GM12878 (cell line): ENCODE results near the gene ETV1. TPM values are rescaled to one million over a fixed set of nuclear protein-coding genes. Genes with fewer than 3 reads are reported as not detected.

Source experiments
- ATAC-seq: fragments of 200-7000 bp; cut with Tn5 transposase; 3 replicates; pipeline ENCODE4 v1.9.1; 2020; ENCODE audit warnings: mild to moderate bottlenecking, moderate library complexity
- BruUV-seq: library from RNA; stranded (reverse); fragments of 400-500 nt; replicated peaks from 2 replicates; lab custom pipeline; 2021; lab: Mats Ljungman, UMichigan
- CTCF ChIA-PET: fragments of 300-600 bp; sonication (Branson Sonifier 250); formaldehyde crosslinking; extraction: SDS; loops from one replicate; lab custom pipeline; 2021; ENCODE audit warnings: inconsistent platforms; lab: Yijun Ruan, JAX
- POLR2A ChIA-PET: fragments of 350-600 bp; formaldehyde crosslinking; extraction: SDS; loops from one replicate; lab custom pipeline; 2021; ENCODE audit warnings: inconsistent platforms; lab: Charles Lee
- RAD21 ChIA-PET: fragments of 300-600 bp; sonication (Branson Sonifier 250); formaldehyde crosslinking; loops from one replicate; lab custom pipeline; 2023; ENCODE audit warnings: antibody characterized with exemption; ENCODE audit not compliant: unreplicated experiment; lab: Charles Lee
- SMC1A ChIA-PET: fragments of 300-600 bp; sonication (Branson Sonifier 250); formaldehyde crosslinking; loops from one replicate; lab custom pipeline; 2023; ENCODE audit not compliant: unreplicated experiment, uncharacterized antibody; lab: Charles Lee
- DNase-seq: peaks from one replicate; pipeline ENCODE4 v3.0.0-alpha.2; 2011; ENCODE audit warnings: low read depth, low spot score
- FAIRE-seq: peaks from 3 replicates; lab custom pipeline; 2011; peaks lifted over from hg19 to GRCh38; lab: Jason Lieb, UNC
- H2AFZ ChIP-seq: 2 replicates; pipeline ENCODE4 v1.6.0; 2011; ENCODE audit warnings: low read depth, low read length, control low read depth; ENCODE audit not compliant: control insufficient read depth
- H3K27ac ChIP-seq: 2 replicates; pipeline ENCODE4 v1.5.1; 2011; ENCODE audit warnings: control low read depth; ENCODE audit not compliant: control insufficient read depth, insufficient read depth
- H3K27me3 ChIP-seq, 2 experiments: replicated peaks in 1 of 2; 2 replicates each; pipeline versions ENCODE4 v1.6.0 to v1.6.1; 2011; ENCODE audit warnings: low read length in 1 of 2; ENCODE audit not compliant: control insufficient read depth in 2 of 2, insufficient read depth in 2 of 2
- H3K36me3 ChIP-seq, 2 experiments: 2 replicates each; pipeline ENCODE4 v1.5.1; 2011; ENCODE audit warnings: low read length in 1 of 2; ENCODE audit not compliant: control insufficient read depth in 2 of 2, insufficient read depth in 2 of 2
- H3K4me1 ChIP-seq: 2 replicates; pipeline ENCODE4 v1.6.1; 2011; ENCODE audit warnings: mild to moderate bottlenecking, low read length, moderate library complexity, mixed read lengths; ENCODE audit not compliant: control insufficient read depth, insufficient read depth
- H3K4me2 ChIP-seq: 2 replicates; pipeline ENCODE4 v1.6.0; 2011; ENCODE audit warnings: control low read depth; ENCODE audit not compliant: control insufficient read depth, insufficient read depth
- H3K4me3 ChIP-seq: fragments of 200-600 bp; sonication (generic); 2 replicates; pipeline ENCODE4 v1.5.1; 2016
- H3K79me2 ChIP-seq: 2 replicates; pipeline ENCODE4 v1.6.0; 2011; ENCODE audit warnings: low read length; ENCODE audit not compliant: control insufficient read depth, insufficient read depth
- H3K9ac ChIP-seq: 2 replicates; pipeline ENCODE4 v1.8.0; 2011; ENCODE audit warnings: low read length, control low read depth, mixed read lengths; ENCODE audit not compliant: control insufficient read depth, insufficient read depth
- H3K9me3 ChIP-seq: replicated peaks from 3 replicates; pipeline ENCODE4 v1.5.1; 2011; ENCODE audit warnings: mild to moderate bottlenecking, low read length; ENCODE audit not compliant: control insufficient read depth, insufficient read depth
- H4K20me1 ChIP-seq: 2 replicates; pipeline ENCODE4 v1.6.0; 2011; ENCODE audit not compliant: control insufficient read depth, insufficient read depth
- BHLHE40 ChIP-seq, 2 experiments: fragments of 450-650 bp in 1 of 2; IDR thresholded peaks; 2 replicates each; pipeline ENCODE4 v1.6.1; 2011 to 2017; ENCODE audit warnings: low read depth in 2 of 2, borderline replicate concordance in 1 of 2, improper control_type of control experiment in 1 of 2, low read length in 1 of 2, mild to moderate bottlenecking in 1 of 2
- CHD4 ChIP-seq: fragments of 200-600 bp; sonication (generic); IDR thresholded peaks from 2 replicates; pipeline ENCODE4 v1.6.1; 2016; ENCODE audit warnings: mild to moderate bottlenecking
- GABPA ChIP-seq: IDR thresholded peaks from 2 replicates; pipeline ENCODE4 v1.6.1; 2014; ENCODE audit warnings: antibody characterized with exemption, low read depth, mild to moderate bottlenecking, inconsistent platforms
- MEF2A ChIP-seq: IDR thresholded peaks from 2 replicates; pipeline ENCODE4 v1.6.1; 2011; ENCODE audit warnings: low read depth, mild to moderate bottlenecking, low read length, moderate library complexity; ENCODE audit not compliant: insufficient read depth
- NR2F1 ChIP-seq: fragments of 450-650 bp; conservative IDR thresholded peaks from 2 replicates; pipeline ENCODE4 v1.6.1; 2017; ENCODE audit warnings: mild to moderate bottlenecking
- PML ChIP-seq: IDR thresholded peaks from 2 replicates; pipeline ENCODE4 v1.6.1; 2012; ENCODE audit warnings: low read length, inconsistent platforms
- POLR2AphosphoS5 ChIP-seq: IDR thresholded peaks from 2 replicates; pipeline ENCODE4 v1.6.1; 2011; ENCODE audit warnings: mild to moderate bottlenecking, low read length, inconsistent platforms
- POU2F2 ChIP-seq: IDR thresholded peaks from 3 replicates; pipeline ENCODE4 v1.6.1; 2011; ENCODE audit warnings: low read depth, mild to moderate bottlenecking, low read length, borderline replicate concordance
- SMARCA5 ChIP-seq: fragments of 450-650 bp; IDR thresholded peaks from 2 replicates; pipeline ENCODE4 v1.6.1; 2017; ENCODE audit warnings: mild to moderate bottlenecking
- SREBF1 ChIP-seq: IDR thresholded peaks from 2 replicates; pipeline ENCODE4 v1.6.1; 2012; ENCODE audit warnings: mild to moderate bottlenecking, low read length
- SUZ12 ChIP-seq: fragments of 200-600 bp; sonication (generic); IDR thresholded peaks from one replicate; pipeline ENCODE4 v1.6.1; 2018; ENCODE audit warnings: antibody characterized with exemption, mild to moderate bottlenecking; ENCODE audit not compliant: unreplicated experiment
- TCF12 ChIP-seq: IDR thresholded peaks from 2 replicates; pipeline ENCODE4 v1.6.1; 2011; ENCODE audit warnings: low read depth, mild to moderate bottlenecking, low read length
- WGBS: methylation state at CpG from one replicate; pipeline ENCODE4 v1.1.6; 2016; ENCODE audit warnings: low lambda C conversion rate; ENCODE audit not compliant: insufficient replicate concordance, insufficient coverage; ENCODE audit errors: missing lambda C conversion rate; 5-methylcytosine and 5-hydroxymethylcytosine counted together
- in situ Hi-C: fragments of 300-500 bp; cut with MboI; formaldehyde crosslinking; loops from 9 replicates; pipeline ENCODE4 v1.14.3; 2018; ENCODE audit warnings: mixed read lengths
- intact Hi-C: fragments of 100-400 bp; cut with micrococcal nuclease; formaldehyde crosslinking; loops from one replicate; pipeline ENCODE4 v1.14.2; 2022; ENCODE audit not compliant: unreplicated experiment
- polyA plus RNA-seq, 11 experiments: library from polyadenylated mRNA; depleted of rRNA in 4 of 11; unstranded in 6 of 11; stranded (reverse) in 5 of 11; fragments of >200 nt; fragmentation: Nextera tagmentation in 4 of 11; fragmentation: Illumina TruSeq in 1 of 11; extraction: Ambion mirVana in 4 of 11; extraction: Trizol in 1 of 11; gene quantifications; 1 replicate in 1 of 11; 2 replicates in 10 of 11; pipeline versions ENCODE4 v1.2.1 to v1.2.3, GENCODE V29; 2011 to 2016; ENCODE audit warnings: inconsistent platforms in 2 of 11, missing spikeins in 2 of 11, low read depth in 1 of 11
- total RNA-seq, 4 experiments: library from RNA; depleted of rRNA in 3 of 4; stranded (reverse); fragments of >200 nt in 3 of 4; fragmentation: Illumina TruSeq in 1 of 4; extraction: Trizol in 1 of 4; gene quantifications; 2 replicates each; pipeline versions ENCODE4 v1.2.1 to v1.2.3, GENCODE V29; 2013 to 2021
- TF ChIP-seq, protein P1 (sequence below): fragments of 450-650 bp; IDR thresholded peaks from 2 replicates; pipeline ENCODE4 v1.6.1; 2017; ENCODE audit warnings: borderline replicate concordance
- TF ChIP-seq, protein P2 (sequence below): fragments of 450-650 bp; IDR thresholded peaks from 2 replicates; pipeline ENCODE4 v1.6.1; 2017; ENCODE audit warnings: antibody characterized with exemption, mild to moderate bottlenecking, moderate library complexity
- TF ChIP-seq, protein P3 (sequence below): IDR thresholded peaks from 2 replicates; pipeline ENCODE4 v1.6.1; 2012; ENCODE audit warnings: low read depth, low read length, improper control_type of control experiment
- TF ChIP-seq, protein P4 (sequence below): fragments of 450-650 bp; formaldehyde crosslinking; IDR thresholded peaks from 2 replicates; pipeline ENCODE4 v1.4.0; 2020; ENCODE audit warnings: mild to moderate bottlenecking, moderate library complexity

ETV1 gene
- total and polyA plus RNA-seq, 10 of the 15 experiments (the other 5 are each of a cell fraction or from before 2014, with no cell fraction given): 0.03 to 9.3 (median 0.16) TPM; not detected in 4

DNA sequence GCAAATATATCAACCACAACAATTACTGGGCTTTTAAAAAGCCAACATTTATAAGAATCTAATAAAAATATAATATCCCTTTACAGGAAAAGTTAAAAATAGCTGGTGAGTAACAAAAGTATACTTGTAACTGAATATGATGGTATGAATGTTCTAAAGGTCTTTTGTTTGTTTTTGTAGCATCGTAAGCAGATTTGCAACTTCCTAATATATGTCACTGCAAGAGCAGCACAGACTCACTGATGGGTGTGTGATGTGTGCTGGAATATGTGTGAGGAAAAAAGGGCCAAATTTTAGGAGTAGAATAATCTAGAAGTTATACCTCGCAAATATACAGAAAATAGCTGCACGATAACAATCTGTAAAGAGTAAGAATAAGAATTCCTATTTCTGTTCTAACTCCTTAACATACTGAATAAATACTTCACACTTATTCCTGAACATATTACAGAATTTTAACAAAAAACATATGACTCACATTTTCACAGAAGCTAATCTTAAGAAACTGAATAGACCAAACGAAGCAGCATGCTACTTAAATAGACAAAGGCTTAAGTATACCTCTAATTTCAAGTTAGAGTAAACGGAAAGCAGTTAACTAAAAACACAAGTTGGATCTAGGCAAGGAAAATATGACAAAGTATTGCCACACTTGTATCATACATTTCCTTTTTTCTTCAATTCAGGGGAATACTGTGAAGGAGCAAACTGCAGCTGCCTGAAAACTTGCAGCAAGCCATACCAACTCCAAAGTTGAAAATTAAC lies 9.6 kb downstream of the ETV1 start:
- POLR2A ChIA-PET: interaction anchor here (1.8 kb wide), 1 partner anchor 10 kb away, joined by 6 read pairs; the partner anchor contains the start of gene ETV1
- no peak for TF ChIP-seq NR2F1
- TF ChIP-seq, protein P1, sequence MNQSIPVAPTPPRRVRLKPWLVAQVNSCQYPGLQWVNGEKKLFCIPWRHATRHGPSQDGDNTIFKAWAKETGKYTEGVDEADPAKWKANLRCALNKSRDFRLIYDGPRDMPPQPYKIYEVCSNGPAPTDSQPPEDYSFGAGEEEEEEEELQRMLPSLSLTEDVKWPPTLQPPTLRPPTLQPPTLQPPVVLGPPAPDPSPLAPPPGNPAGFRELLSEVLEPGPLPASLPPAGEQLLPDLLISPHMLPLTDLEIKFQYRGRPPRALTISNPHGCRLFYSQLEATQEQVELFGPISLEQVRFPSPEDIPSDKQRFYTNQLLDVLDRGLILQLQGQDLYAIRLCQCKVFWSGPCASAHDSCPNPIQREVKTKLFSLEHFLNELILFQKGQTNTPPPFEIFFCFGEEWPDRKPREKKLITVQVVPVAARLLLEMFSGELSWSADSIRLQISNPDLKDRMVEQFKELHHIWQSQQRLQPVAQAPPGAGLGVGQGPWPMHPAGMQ: no peak
- TF ChIP-seq PML: no peak
- no peak for TF ChIP-seq CHD4
- TF ChIP-seq, protein P2, sequence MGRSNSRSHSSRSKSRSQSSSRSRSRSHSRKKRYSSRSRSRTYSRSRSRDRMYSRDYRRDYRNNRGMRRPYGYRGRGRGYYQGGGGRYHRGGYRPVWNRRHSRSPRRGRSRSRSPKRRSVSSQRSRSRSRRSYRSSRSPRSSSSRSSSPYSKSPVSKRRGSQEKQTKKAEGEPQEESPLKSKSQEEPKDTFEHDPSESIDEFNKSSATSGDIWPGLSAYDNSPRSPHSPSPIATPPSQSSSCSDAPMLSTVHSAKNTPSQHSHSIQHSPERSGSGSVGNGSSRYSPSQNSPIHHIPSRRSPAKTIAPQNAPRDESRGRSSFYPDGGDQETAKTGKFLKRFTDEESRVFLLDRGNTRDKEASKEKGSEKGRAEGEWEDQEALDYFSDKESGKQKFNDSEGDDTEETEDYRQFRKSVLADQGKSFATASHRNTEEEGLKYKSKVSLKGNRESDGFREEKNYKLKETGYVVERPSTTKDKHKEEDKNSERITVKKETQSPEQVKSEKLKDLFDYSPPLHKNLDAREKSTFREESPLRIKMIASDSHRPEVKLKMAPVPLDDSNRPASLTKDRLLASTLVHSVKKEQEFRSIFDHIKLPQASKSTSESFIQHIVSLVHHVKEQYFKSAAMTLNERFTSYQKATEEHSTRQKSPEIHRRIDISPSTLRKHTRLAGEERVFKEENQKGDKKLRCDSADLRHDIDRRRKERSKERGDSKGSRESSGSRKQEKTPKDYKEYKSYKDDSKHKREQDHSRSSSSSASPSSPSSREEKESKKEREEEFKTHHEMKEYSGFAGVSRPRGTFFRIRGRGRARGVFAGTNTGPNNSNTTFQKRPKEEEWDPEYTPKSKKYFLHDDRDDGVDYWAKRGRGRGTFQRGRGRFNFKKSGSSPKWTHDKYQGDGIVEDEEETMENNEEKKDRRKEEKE: no peak
- TF ChIP-seq, protein P3, sequence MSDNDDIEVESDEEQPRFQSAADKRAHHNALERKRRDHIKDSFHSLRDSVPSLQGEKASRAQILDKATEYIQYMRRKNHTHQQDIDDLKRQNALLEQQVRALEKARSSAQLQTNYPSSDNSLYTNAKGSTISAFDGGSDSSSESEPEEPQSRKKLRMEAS: no peak
- TF ChIP-seq GABPA: no peak
- no peak for TF ChIP-seq POLR2AphosphoS5
- TF ChIP-seq BHLHE40 (IDR thresholded peaks at IDR 0.05; ENCODE audit: borderline replicate concordance in 1 of 2, low read depth in 2 of 2, low read length in 1 of 2): no peak
- no peak for TF ChIP-seq SREBF1
- no peak for TF ChIP-seq MEF2A
- TF ChIP-seq TCF12: no peak
- no peak for TF ChIP-seq SUZ12
- no peak for TF ChIP-seq SMARCA5
- TF ChIP-seq POU2F2: no peak
- TF ChIP-seq, protein P4, sequence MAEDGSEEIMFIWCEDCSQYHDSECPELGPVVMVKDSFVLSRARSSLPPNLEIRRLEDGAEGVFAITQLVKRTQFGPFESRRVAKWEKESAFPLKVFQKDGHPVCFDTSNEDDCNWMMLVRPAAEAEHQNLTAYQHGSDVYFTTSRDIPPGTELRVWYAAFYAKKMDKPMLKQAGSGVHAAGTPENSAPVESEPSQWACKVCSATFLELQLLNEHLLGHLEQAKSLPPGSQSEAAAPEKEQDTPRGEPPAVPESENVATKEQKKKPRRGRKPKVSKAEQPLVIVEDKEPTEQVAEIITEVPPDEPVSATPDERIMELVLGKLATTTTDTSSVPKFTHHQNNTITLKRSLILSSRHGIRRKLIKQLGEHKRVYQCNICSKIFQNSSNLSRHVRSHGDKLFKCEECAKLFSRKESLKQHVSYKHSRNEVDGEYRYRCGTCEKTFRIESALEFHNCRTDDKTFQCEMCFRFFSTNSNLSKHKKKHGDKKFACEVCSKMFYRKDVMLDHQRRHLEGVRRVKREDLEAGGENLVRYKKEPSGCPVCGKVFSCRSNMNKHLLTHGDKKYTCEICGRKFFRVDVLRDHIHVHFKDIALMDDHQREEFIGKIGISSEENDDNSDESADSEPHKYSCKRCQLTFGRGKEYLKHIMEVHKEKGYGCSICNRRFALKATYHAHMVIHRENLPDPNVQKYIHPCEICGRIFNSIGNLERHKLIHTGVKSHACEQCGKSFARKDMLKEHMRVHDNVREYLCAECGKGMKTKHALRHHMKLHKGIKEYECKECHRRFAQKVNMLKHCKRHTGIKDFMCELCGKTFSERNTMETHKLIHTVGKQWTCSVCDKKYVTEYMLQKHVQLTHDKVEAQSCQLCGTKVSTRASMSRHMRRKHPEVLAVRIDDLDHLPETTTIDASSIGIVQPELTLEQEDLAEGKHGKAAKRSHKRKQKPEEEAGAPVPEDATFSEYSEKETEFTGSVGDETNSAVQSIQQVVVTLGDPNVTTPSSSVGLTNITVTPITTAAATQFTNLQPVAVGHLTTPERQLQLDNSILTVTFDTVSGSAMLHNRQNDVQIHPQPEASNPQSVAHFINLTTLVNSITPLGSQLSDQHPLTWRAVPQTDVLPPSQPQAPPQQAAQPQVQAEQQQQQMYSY: no peak

More for the DNA sequence above, 9.6 kb downstream of the ETV1 start:
- SMC1A ChIA-PET: interaction anchor here (0.6 to 1.9 kb wide), 7 partner anchors 9 to 74 kb away, joined by 3 to 7 read pairs (median 4); partner anchors contain the start of gene ETV1
- Histone ChIP-seq H3K27me3 (no peaks in the 10 kb centered on the region), H2AFZ (no peak overlapping the region), H3K27ac (no peak overlapping the region), H3K36me3 (no peaks in the 10 kb centered on the region), H3K4me2 (no peak overlapping the region), H4K20me1 (no peaks in the 10 kb centered on the region), H3K4me1 (no peaks in the 10 kb centered on the region), H3K9me3 (no peaks in the 10 kb centered on the region), H3K9ac (no peak overlapping the region), H3K4me3 (no peak overlapping the region), H3K79me2 (no peaks in the 10 kb centered on the region)
- DNase-seq (no peak), ATAC-seq (no peak), FAIRE-seq (no peak)
- RAD21 ChIA-PET: interaction anchor here (2.0 kb wide), 1 partner anchor 11 kb away, joined by 6 read pairs; the partner anchor contains the start of gene ETV1
- in situ Hi-C loops: no loop called here
- intact Hi-C loops: no loop called here
- CTCF ChIA-PET: interaction anchor here (1.5 kb wide), 1 partner anchor 10 kb away, joined by 6 read pairs; the partner anchor contains the start of gene ETV1
- 31% methylated on average over 5 of the region's 5 CpGs for WGBS
- BruUV-seq: no TSS peak
